H1 (cell line): ENCODE data around the gene ERC1. TPM values are rescaled to one million over a fixed set of nuclear protein-coding genes. Genes with fewer than 3 reads are reported as not detected.

Experiments used
- CTCF ChIA-PET: fragments of 300-600 bp; sonication (Branson Sonifier 250); formaldehyde crosslinking; loops from one replicate; lab custom pipeline; 2021; ENCODE audit not compliant: partially characterized antibody; lab: Charles Lee
- POLR2A ChIA-PET: fragments of 300-600 bp; sonication (Branson Sonifier 250); formaldehyde crosslinking; loops from one replicate; lab custom pipeline; 2021; ENCODE audit warnings: inconsistent platforms; ENCODE audit not compliant: partially characterized antibody; lab: Charles Lee
- DNase-seq, 2 experiments: peaks; one replicate each; pipeline versions ENCODE4 v3.0.0 to v3.0.0-alpha.2; 2010 to 2022; ENCODE audit warnings: low spot score in 2 of 2, low read depth in 1 of 2, mixed read lengths in 1 of 2
- FAIRE-seq: peaks from 2 replicates; lab custom pipeline; 2011; peaks lifted over from hg19 to GRCh38; lab: Jason Lieb, UNC
- H2AFZ ChIP-seq: 2 replicates; pipeline ENCODE4 v1.8.1; 2012; ENCODE audit warnings: low read length, inconsistent platforms
- H2AK5ac ChIP-seq: 2 replicates; pipeline ENCODE4 v1.6.1; 2013; ENCODE audit warnings: low read depth, low read length
- H2BK120ac ChIP-seq: replicated peaks from 2 replicates; pipeline ENCODE3; 2013; ENCODE audit warnings: low read depth, low read length, inconsistent platforms
- H2BK12ac ChIP-seq: 2 replicates; pipeline ENCODE4 v1.6.1; 2013; ENCODE audit warnings: low read depth, low read length
- H2BK15ac ChIP-seq: 2 replicates; pipeline ENCODE4 v1.6.1; 2013; ENCODE audit warnings: low read length
- H2BK20ac ChIP-seq: 2 replicates; pipeline ENCODE4 v1.6.1; 2013; ENCODE audit warnings: low read length
- H2BK5ac ChIP-seq: 2 replicates; pipeline ENCODE4 v1.6.1; 2013; ENCODE audit warnings: low read depth, low read length
- H3K14ac ChIP-seq: 2 replicates; pipeline ENCODE4 v1.6.1; 2013; ENCODE audit warnings: inconsistent platforms; ENCODE audit not compliant: insufficient read length
- H3K18ac ChIP-seq: 2 replicates; pipeline ENCODE4 v1.6.1; 2013; ENCODE audit warnings: low read length; ENCODE audit errors: extremely low read depth
- H3K23ac ChIP-seq: 2 replicates; pipeline ENCODE4 v1.6.1; 2013; ENCODE audit warnings: inconsistent platforms; ENCODE audit not compliant: insufficient read length
- H3K23me2 ChIP-seq: 2 replicates; pipeline ENCODE4 v1.6.1; 2013; ENCODE audit warnings: low read depth, low read length
- H3K27ac ChIP-seq: 2 replicates; pipeline ENCODE4 v1.6.1; 2011; ENCODE audit warnings: low read depth, low read length, inconsistent platforms
- H3K27me3 ChIP-seq, 4 experiments: replicated peaks in 1 of 4; 1 replicate in 1 of 4; 2 replicates in 3 of 4; pipeline versions ENCODE4 v1.6.1 to v1.8.1; 2011 to 2013; ENCODE audit warnings: low read length in 3 of 4, mild to moderate bottlenecking in 3 of 4, inconsistent platforms in 2 of 4, mixed read lengths in 2 of 4, moderate library complexity in 1 of 4; ENCODE audit not compliant: control insufficient read depth in 3 of 4, insufficient read depth in 3 of 4; ENCODE audit errors: extremely low read depth in 1 of 4
- H3K36me3 ChIP-seq, 4 experiments: 2 replicates each; pipeline versions ENCODE4 v1.6.1 to v1.8.1; 2011 to 2013; ENCODE audit warnings: mild to moderate bottlenecking in 4 of 4, low read length in 3 of 4, moderate library complexity in 2 of 4, control low read depth in 1 of 4, inconsistent platforms in 1 of 4; ENCODE audit not compliant: insufficient read depth in 4 of 4, control insufficient read depth in 2 of 4
- H3K4ac ChIP-seq: replicated peaks from 2 replicates; pipeline ENCODE3; 2013; ENCODE audit warnings: low read length, low read depth, mixed read lengths, inconsistent platforms; ENCODE audit not compliant: insufficient read length
- H3K4me1 ChIP-seq, 4 experiments: replicated peaks in 1 of 4; 1 replicate in 1 of 4; 2 replicates in 3 of 4; pipeline versions ENCODE4 v1.6.1 to v1.8.1; 2011 to 2013; ENCODE audit warnings: low read length in 3 of 4, inconsistent platforms in 2 of 4, mixed read lengths in 1 of 4; ENCODE audit not compliant: insufficient read depth in 4 of 4, control insufficient read depth in 3 of 4
- H3K4me2 ChIP-seq, 2 experiments: 2 replicates each; pipeline versions ENCODE4 v1.6.1 to v1.8.1; 2011 to 2013; ENCODE audit warnings: low read depth in 2 of 2, low read length in 2 of 2, control low read depth in 1 of 2, inconsistent platforms in 1 of 2, mild to moderate bottlenecking in 1 of 2; ENCODE audit not compliant: insufficient read depth in 1 of 2
- H3K4me3 ChIP-seq, 4 experiments: fragments of 200-600, 300-600 bp in 1 of 4; sonication (generic), shearing (Covaris generic), sonication (Bioruptor Twin) in 1 of 4; 2 replicates each; pipeline versions ENCODE4 v1.5.1 to v1.8.1; 2011 to 2016; ENCODE audit warnings: low read length in 4 of 4, low read depth in 3 of 4, control low read depth in 2 of 4, inconsistent platforms in 2 of 4, mild to moderate bottlenecking in 2 of 4, mixed read lengths in 1 of 4, moderate library complexity in 1 of 4; ENCODE audit not compliant: insufficient read depth in 2 of 4; ENCODE audit errors: extremely low read depth in 1 of 4
- H3K56ac ChIP-seq: replicated peaks from 2 replicates; pipeline ENCODE3; 2013; ENCODE audit warnings: low read depth, mild to moderate bottlenecking, mixed read lengths, low read length, inconsistent platforms; ENCODE audit not compliant: insufficient read length
- H3K79me1 ChIP-seq: 2 replicates; pipeline ENCODE4 v1.6.1; 2013; ENCODE audit warnings: low read depth, low read length, control low read depth
- H3K79me2 ChIP-seq, 2 experiments: 2 replicates each; pipeline versions ENCODE4 v1.6.1 to v1.8.1; 2012 to 2013; ENCODE audit warnings: low read length in 2 of 2, mild to moderate bottlenecking in 2 of 2, inconsistent platforms in 1 of 2; ENCODE audit not compliant: insufficient read depth in 2 of 2, control insufficient read depth in 1 of 2
- H3K9ac ChIP-seq, 4 experiments: replicated peaks in 1 of 4; 1 replicate in 1 of 4; 2 replicates in 3 of 4; pipeline versions ENCODE4 v1.6.1 to v1.8.1; 2011 to 2013; ENCODE audit warnings: low read depth in 3 of 4, low read length in 3 of 4, control low read depth in 2 of 4, mild to moderate bottlenecking in 2 of 4, moderate library complexity in 2 of 4, inconsistent platforms in 1 of 4; ENCODE audit errors: extremely low read depth in 1 of 4
- H3K9me3 ChIP-seq, 2 experiments: 2 replicates each; pipeline versions ENCODE4 v1.6.1 to v1.8.1; 2012 to 2013; ENCODE audit warnings: mild to moderate bottlenecking in 2 of 2, moderate library complexity in 2 of 2, control low read depth in 1 of 2, inconsistent platforms in 1 of 2, low read depth in 1 of 2, low read length in 1 of 2, mixed read lengths in 1 of 2; ENCODE audit not compliant: insufficient read depth in 2 of 2
- H4K20me1 ChIP-seq, 2 experiments: replicated peaks in 1 of 2; 2 replicates each; pipeline versions ENCODE3 to v1.8.1; 2011 to 2013; ENCODE audit warnings: inconsistent platforms in 2 of 2, low read length in 2 of 2, mild to moderate bottlenecking in 1 of 2; ENCODE audit not compliant: insufficient read depth in 2 of 2, control insufficient read depth in 1 of 2
- H4K5ac ChIP-seq: 2 replicates; pipeline ENCODE4 v1.6.1; 2013; ENCODE audit warnings: low read length, low read depth, mixed read lengths, inconsistent platforms; ENCODE audit not compliant: insufficient read length
- H4K8ac ChIP-seq: 2 replicates; pipeline ENCODE4 v1.8.0; 2013; ENCODE audit warnings: mild to moderate bottlenecking, moderate library complexity, low read length, inconsistent platforms; ENCODE audit not compliant: insufficient read depth; ENCODE audit errors: extremely low read depth
- H4K91ac ChIP-seq: replicated peaks from 2 replicates; pipeline ENCODE3; 2013; ENCODE audit warnings: low read length, mixed read lengths, inconsistent platforms; ENCODE audit not compliant: insufficient read length
- KDM1A ChIP-seq: fragments of 200-600, 300-600 bp; sonication (generic); IDR thresholded peaks from 2 replicates; pipeline ENCODE4 v1.7.1; 2016; ENCODE audit warnings: mild to moderate bottlenecking, low read length, borderline replicate concordance
- WGBS, 2 experiments: shearing (Covaris generic) in 1 of 2; methylation state at CpG; one replicate each; pipeline versions ENCODE4 v1.1.6 to v1.1.7; 2013 to 2015; ENCODE audit warnings: low lambda C conversion rate in 2 of 2, mixed read lengths in 2 of 2, inconsistent platforms in 1 of 2, low coverage in 1 of 2, missing lambda C conversion rate in 1 of 2; ENCODE audit not compliant: insufficient replicate concordance in 2 of 2, insufficient coverage in 1 of 2, insufficient read length in 1 of 2; ENCODE audit errors: extremely low coverage in 1 of 2, missing lambda C conversion rate in 1 of 2; 5-methylcytosine and 5-hydroxymethylcytosine counted together
- polyA plus RNA-seq, 7 experiments: library from polyadenylated mRNA; depleted of rRNA in 3 of 7; stranded (reverse) in 5 of 7; unstranded in 2 of 7; fragments of >200 nt in 5 of 7; fragments of 200-250 nt in 2 of 7; gene quantifications; 1 replicate in 5 of 7; 2 replicates in 1 of 7; 4 replicates in 1 of 7; pipeline versions ENCODE4 v1.2.1 to v1.2.3, GENCODE V29; 2011 to 2013; ENCODE audit warnings: missing spikeins in 2 of 7, mixed read lengths in 2 of 7
- total RNA-seq: library from RNA; stranded (reverse); fragmentation: NEBNext Ultra II Directional; extraction: Animal tissue kit (Norgen Biotek cat#: 25700); gene quantifications from 2 replicates; pipeline ENCODE4 v1.2.1, GENCODE V29; 2021

Gene ERC1
- total and polyA plus RNA-seq, 2 of the 8 experiments (the other 6 are each of a cell fraction or from before 2014, with no cell fraction given): 7.8 to 45.7 TPM

GRCh38 chr12:1459339-1459738, 468.3 kb downstream of the ERC1 start:
- Histone ChIP-seq H2BK120ac (no peak overlapping the region), H3K79me2 (no peaks in the 10 kb centered on the region), H4K91ac (no peak overlapping the region), H3K27me3 (no peaks in the 10 kb centered on the region), H3K9ac (no peak overlapping the region), H4K20me1 (no peaks in the 10 kb centered on the region), H4K8ac (no peak overlapping the region), H2BK12ac (no peak overlapping the region), H3K4me3 (no peak overlapping the region), H3K36me3 (0 out of 8 replicates have a peak, but pooled peaks cover 0 to 2% (median 0%) of the 10 kb centered on the region in 4 experiments), H3K27ac (no peak overlapping the region), H2BK5ac (no peak overlapping the region), H4K5ac (no peak overlapping the region), H3K18ac (no peak overlapping the region), H3K4me1 (no peaks in the 10 kb centered on the region), H3K23ac (no peak overlapping the region), H3K79me1 (no peaks in the 10 kb centered on the region), H3K23me2 (no peaks in the 10 kb centered on the region), H3K56ac (no peak overlapping the region), H3K4ac (no peak overlapping the region), H2BK15ac (no peak overlapping the region), H2BK20ac (no peak overlapping the region), H3K14ac (no peak overlapping the region), H3K9me3 (0 out of 4 replicates have a peak, but pooled peaks cover 0 to 3% of the 10 kb centered on the region in 2 experiments), H3K4me2 (no peak overlapping the region), H2AK5ac (no peak overlapping the region), H2AFZ (no peak overlapping the region)
- 85% methylated on average over 2 of the region's 2 CpGs; no CpG with 5 or more reads in 1 of the 2 experiments for WGBS, 2 experiments
- DNase-seq: no peak
- CTCF ChIA-PET: no interaction called here
- FAIRE-seq: no peak
- TF ChIP-seq KDM1A: no peak
- POLR2A ChIA-PET: no interaction called here
